Liver (tissue), 3 donors: ENCODE results near the gene CATSPER3.

Source experiments
- CTCF ChIP-seq: fragments of 150-350 bp; IDR thresholded peaks from 2 replicates; pipeline ENCODE4 v1.5.1; 2017; ENCODE audit warnings: improper control_type of control experiment, low read depth, low read length; ENCODE audit not compliant: missing input control
- FOXA1 ChIP-seq: IDR thresholded peaks from 2 replicates; pipeline ENCODE4 v1.6.1; 2016; ENCODE audit warnings: antibody characterized with exemption
- GABPA ChIP-seq, 2 donors: IDR thresholded peaks in 1 of 2; conservative IDR thresholded peaks in 1 of 2; 2 replicates each; pipeline ENCODE4 v1.6.1; 2016; ENCODE audit warnings: antibody characterized with exemption in 2 of 2, mild to moderate bottlenecking in 1 of 2, moderate library complexity in 1 of 2
- MAX ChIP-seq: IDR thresholded peaks from 2 replicates; pipeline ENCODE4 v1.6.1; 2016; ENCODE audit warnings: antibody characterized with exemption
- REST ChIP-seq: IDR thresholded peaks from 2 replicates; pipeline ENCODE4 v1.6.1; 2016; ENCODE audit warnings: antibody characterized with exemption, mild to moderate bottlenecking
- YY1 ChIP-seq: IDR thresholded peaks from 2 replicates; pipeline ENCODE4 v1.6.1; 2016; ENCODE audit warnings: antibody characterized with exemption, mild to moderate bottlenecking
- ZBTB33 ChIP-seq: IDR thresholded peaks from 2 replicates; pipeline ENCODE4 v1.6.1; 2016; ENCODE audit warnings: antibody characterized with exemption
- donor health status: healthy.
- donor health status: healthy.

- no peak for TF ChIP-seq CTCF
- TF ChIP-seq MAX, result no peak
- no peak for TF ChIP-seq REST
- TF ChIP-seq FOXA1, result no peak
- TF ChIP-seq YY1, result no peak
- no peak for TF ChIP-seq ZBTB33
- no peak for TF ChIP-seq GABPA (IDR thresholded peaks at IDR 0.05 in 1 of 2, conservative IDR thresholded peaks at IDR 0.05 in 1 of 2)
Observed at GRCh38 chr5:135032695-135032998, 64.9 kb downstream of the CATSPER3 start.
